HepG2 (cell line): ENCODE measurements around the gene TAS1R3. TPM values are rescaled to one million over a fixed set of nuclear protein-coding genes. Genes with fewer than 3 reads are reported as not detected.
A peak's percentile ranks its signal among the peaks of the same experiment; 100 is the strongest.

Experiments
- ATAC-seq: fragments of 200-7000 bp; cut with Tn5 transposase; 3 replicates; pipeline ENCODE4 v1.9.1; 2020; ENCODE audit warnings: mild to moderate bottlenecking, moderate library complexity
- Bru-seq: library from RNA; stranded (reverse); fragments of 400-500 nt; gene quantifications from one replicate; lab custom pipeline; 2021; lab: Mats Ljungman, UMichigan
- BruChase-seq, 2 experiments: library from RNA; stranded (reverse); fragments of 400-500 nt; gene quantifications; one replicate each; lab custom pipeline; 2021; lab: Mats Ljungman, UMichigan
- BruUV-seq: library from RNA; stranded (reverse); fragments of 400-500 nt; replicated peaks from 2 replicates; lab custom pipeline; 2021; lab: Mats Ljungman, UMichigan
- CTCF ChIA-PET: fragments of 300-600 bp; formaldehyde crosslinking; extraction: SDS; loops from one replicate; lab custom pipeline; 2021; ENCODE audit warnings: low total read pairs, inconsistent platforms, low intra/inter-chr PET ratio; lab: Yijun Ruan, JAX
- POLR2A ChIA-PET: fragments of 350-600 bp; sonication (Branson Sonifier 250); formaldehyde crosslinking; loops from one replicate; lab custom pipeline; 2020; ENCODE audit warnings: antibody characterized with exemption, inconsistent platforms; lab: Yijun Ruan, JAX
- DNase-seq: peaks from one replicate; pipeline ENCODE4 v3.0.0-alpha.2; 2015; ENCODE audit warnings: low spot score
- FAIRE-seq: peaks from 3 replicates; lab custom pipeline; 2011; peaks lifted over from hg19 to GRCh38; lab: Jason Lieb, UNC
- H2AFZ ChIP-seq: one replicate; pipeline ENCODE4 v1.6.1; 2011; ENCODE audit warnings: low read length, inconsistent platforms
- H3K27ac ChIP-seq: fragments of 300-600 bp; 3 replicates; pipeline ENCODE4 v1.8.0; 2011; ENCODE audit warnings: mixed run types, mild to moderate bottlenecking, mixed read lengths, low read length, inconsistent platforms; ENCODE audit not compliant: insufficient read depth; ENCODE audit errors: extremely low read length
- H3K27me3 ChIP-seq, 2 experiments: fragments of 200-600 bp in 1 of 2; 2 replicates in 1 of 2; 3 replicates in 1 of 2; pipeline versions ENCODE4 v1.6.0 to v1.8.0; 2011; ENCODE audit warnings: low read length in 2 of 2, mild to moderate bottlenecking in 2 of 2, moderate library complexity in 2 of 2, inconsistent platforms in 1 of 2; ENCODE audit not compliant: insufficient read depth in 2 of 2, control insufficient read depth in 1 of 2
- H3K36me3 ChIP-seq, 2 experiments: fragments of 200-600 bp in 1 of 2; replicated peaks in 1 of 2; 2 replicates in 1 of 2; 3 replicates in 1 of 2; pipeline versions ENCODE4 v1.5.1 to v1.8.0; 2011; ENCODE audit warnings: low read length in 2 of 2, inconsistent platforms in 1 of 2; ENCODE audit not compliant: insufficient read depth in 2 of 2, control insufficient read depth in 1 of 2
- H3K4me1 ChIP-seq: 2 replicates; pipeline ENCODE4 v1.5.1; 2012; ENCODE audit warnings: low read length, inconsistent platforms; ENCODE audit not compliant: insufficient read depth
- H3K4me2 ChIP-seq: 2 replicates; pipeline ENCODE4 v1.6.0; 2011; ENCODE audit warnings: low read depth, low read length, inconsistent platforms
- H3K4me3 ChIP-seq, 3 experiments: fragments of 200-600 bp in 1 of 3; sonication (generic), shearing (Covaris generic) in 1 of 3; replicated peaks in 1 of 3; 2 replicates each; pipeline ENCODE4 v1.5.1; 2011 to 2016; ENCODE audit warnings: low read length in 3 of 3, inconsistent platforms in 2 of 3, low read depth in 2 of 3, mild to moderate bottlenecking in 2 of 3, control low read depth in 1 of 3, mixed read lengths in 1 of 3; ENCODE audit not compliant: insufficient read depth in 1 of 3
- H3K79me2 ChIP-seq: one replicate; pipeline ENCODE4 v1.6.1; 2011; ENCODE audit warnings: low read length, inconsistent platforms; ENCODE audit not compliant: insufficient read depth
- H3K9ac ChIP-seq: 2 replicates; pipeline ENCODE4 v1.6.0; 2011; ENCODE audit warnings: mild to moderate bottlenecking, low read depth, low read length, inconsistent platforms; ENCODE audit not compliant: insufficient read depth
- H3K9me3 ChIP-seq: 2 replicates; pipeline ENCODE4 v1.5.1; 2012; ENCODE audit warnings: mild to moderate bottlenecking, low read length
- H4K20me1 ChIP-seq: 2 replicates; pipeline ENCODE4 v1.6.0; 2011; ENCODE audit warnings: inconsistent platforms, mild to moderate bottlenecking, low read length, moderate library complexity; ENCODE audit not compliant: insufficient read depth
- CAMTA2 ChIP-seq: sonication (generic); formaldehyde crosslinking; IDR thresholded peaks from 2 replicates; pipeline ENCODE4 v1.4.0; 2020; ENCODE audit warnings: mild to moderate bottlenecking, missing genetic modification reagents, borderline replicate concordance
- PRMT3 ChIP-seq: sonication (generic); formaldehyde crosslinking; IDR thresholded peaks from 2 replicates; pipeline ENCODE4 v1.8.1; 2022; ENCODE audit warnings: low read depth, mild to moderate bottlenecking, moderate library complexity, missing genetic modification reagents, borderline replicate concordance
- SNAPC2 ChIP-seq: sonication (generic); formaldehyde crosslinking; IDR thresholded peaks from 2 replicates; pipeline ENCODE4 v1.8.1; 2022; ENCODE audit warnings: mild to moderate bottlenecking, missing genetic modification reagents
- SP5 ChIP-seq: IDR thresholded peaks from 2 replicates; pipeline ENCODE4 v1.6.1; 2016; ENCODE audit warnings: low read depth, borderline replicate concordance
- SRSF1 ChIP-seq: fragments of 200-400 bp; formaldehyde crosslinking; optimal IDR thresholded peaks from 2 replicates; pipeline ENCODE3; 2017; ENCODE audit warnings: mild to moderate bottlenecking, low read depth, low read length, moderate library complexity
- ZFY ChIP-seq: sonication (generic); formaldehyde crosslinking; IDR thresholded peaks from 2 replicates; pipeline ENCODE4 v1.4.0; 2020; ENCODE audit warnings: missing genetic modification reagents
- ZNF580 ChIP-seq: IDR thresholded peaks from 2 replicates; pipeline ENCODE4 v1.6.1; 2016; ENCODE audit warnings: low read depth, borderline replicate concordance
- ZNF672 ChIP-seq: sonication (generic); formaldehyde crosslinking; IDR thresholded peaks from 2 replicates; pipeline ENCODE4 v1.8.1; 2022; ENCODE audit warnings: missing genetic modification reagents
- ZNF710 ChIP-seq: sonication (generic); formaldehyde crosslinking; IDR thresholded peaks from 2 replicates; pipeline ENCODE4 v1.5.0; 2020; ENCODE audit warnings: mild to moderate bottlenecking, missing genetic modification reagents, borderline replicate concordance
- WGBS: methylation state at CpG from one replicate; pipeline ENCODE4 v1.1.6; 2017; ENCODE audit warnings: low lambda C conversion rate; 5-methylcytosine and 5-hydroxymethylcytosine counted together
- in situ Hi-C: cut with HindIII; loops from 2 replicates; pipeline ENCODE4 v1.10.0; 2017; ENCODE audit warnings: low pct_unique_long_range_greater_than_20kb; ENCODE audit not compliant: extremely low pct_ligation_motif_present
- intact Hi-C: fragments of 100-400 bp; cut with micrococcal nuclease; formaldehyde crosslinking; loops from one replicate; pipeline ENCODE4 v1.10.0; 2022; ENCODE audit not compliant: unreplicated experiment
- long read RNA-seq, 2 experiments: library from RNA in 1 of 2; library from polyadenylated mRNA in 1 of 2; stranded (forward) in 1 of 2; unstranded in 1 of 2; transcript quantifications; one replicate each; pipeline ENCODE4 v2.0.0, GENCODE V29; 2019 to 2022
- polyA minus RNA-seq, 3 experiments: library from RNA; depleted of rRNA, polyadenylated mRNA; stranded (reverse); fragments of >200 nt; gene quantifications; 2 replicates each; pipeline ENCODE4 v1.2.3, GENCODE V29; 2011; ENCODE audit warnings: low replicate concordance in 1 of 3
- polyA plus RNA-seq, 8 experiments: library from polyadenylated mRNA; depleted of rRNA in 3 of 8; stranded (reverse) in 7 of 8; unstranded in 1 of 8; fragments of >200 nt; fragmentation: Illumina TruSeq in 4 of 8; extraction: Trizol in 4 of 8; gene quantifications; 2 replicates each; pipeline versions ENCODE4 v1.2.1 to v1.2.3, GENCODE V29; 2011 to 2016; ENCODE audit warnings: low read depth in 4 of 8, missing spikeins in 1 of 8, mixed read lengths in 1 of 8; ENCODE audit not compliant: insufficient read depth in 1 of 8
- total RNA-seq, 5 experiments: library from RNA; depleted of rRNA; stranded (reverse); fragments of >200 nt; fragmentation: Illumina TruSeq; extraction: Trizol; gene quantifications; 2 replicates each; pipeline ENCODE4 v1.2.3, GENCODE V29; 2016; ENCODE audit warnings: low read depth in 1 of 5
- TF ChIP-seq, protein P1 (sequence below): sonication (generic); formaldehyde crosslinking; IDR thresholded peaks from 2 replicates; pipeline ENCODE4 v1.5.0; 2020; ENCODE audit warnings: missing genetic modification reagents
- TF ChIP-seq, protein P2 (sequence below): sonication (generic); formaldehyde crosslinking; IDR thresholded peaks from 2 replicates; pipeline ENCODE4 v1.5.1; 2020; ENCODE audit warnings: mild to moderate bottlenecking, missing genetic modification reagents, moderate library complexity
- TF ChIP-seq, protein P3 (sequence below): IDR thresholded peaks from 2 replicates; pipeline ENCODE4 v1.6.1; 2012; ENCODE audit warnings: inconsistent platforms

The TAS1R3 gene
- total RNA-seq (2016; rRNA removed; fragmentation: Illumina TruSeq; extraction: Trizol) = 0.15 TPM in 1 of 2 replicates, not detected in the other
- not detected in 2 replicates for total RNA-seq (2016; cell fraction: cytosol; rRNA removed; fragmentation: Illumina TruSeq; extraction: Trizol; ENCODE audit: low read depth)
- total RNA-seq (2016; cell fraction: insoluble cytoplasmic fraction; rRNA removed; fragmentation: Illumina TruSeq; extraction: Trizol) = 0.13 TPM in 1 of 2 replicates, not detected in the other
- total RNA-seq (2016; cell fraction: membrane; rRNA removed; fragmentation: Illumina TruSeq; extraction: Trizol) = not detected in 2 replicates
- 0.12 and 0.25 TPM in 2 replicates for total RNA-seq (2016; cell fraction: nucleus; rRNA removed; fragmentation: Illumina TruSeq; extraction: Trizol)
- polyA plus RNA-seq (2011; rRNA removed) = 0.13 and 0.20 TPM in 2 replicates
- 0.13 and 0.21 TPM in 2 replicates for polyA plus RNA-seq (2011; cell fraction: cytosol; rRNA removed)
- polyA plus RNA-seq (2011; cell fraction: nucleus; rRNA removed) = 1.5 and 2.4 TPM in 2 replicates
- polyA plus RNA-seq (2012) = 0.17 TPM in 2 replicates
- polyA plus RNA-seq (2016; cell fraction: cytosol; fragmentation: Illumina TruSeq; extraction: Trizol; ENCODE audit: low read depth) = not detected in 2 replicates
- polyA plus RNA-seq (2016; cell fraction: insoluble cytoplasmic fraction; fragmentation: Illumina TruSeq; extraction: Trizol; ENCODE audit: low read depth) = not detected in 2 replicates
- 0.07 TPM in 1 of 2 replicates, not detected in the other for polyA plus RNA-seq (2016; cell fraction: membrane; fragmentation: Illumina TruSeq; extraction: Trizol; ENCODE audit: low read depth)
- 0.25 and 0.30 TPM in 2 replicates for polyA plus RNA-seq (2016; cell fraction: nucleus; fragmentation: Illumina TruSeq; extraction: Trizol; ENCODE audit: insufficient read depth, low read depth)
- polyA minus RNA-seq (2011; rRNA and poly(A)+ RNA removed; ENCODE audit: low replicate concordance) = 1.2 TPM in 2 replicates
- 0.20 and 0.26 TPM in 2 replicates for polyA minus RNA-seq (2011; cell fraction: cytosol; rRNA and poly(A)+ RNA removed)
- 0.64 and 0.75 TPM in 2 replicates for polyA minus RNA-seq (2011; cell fraction: nucleus; rRNA and poly(A)+ RNA removed)
- percentile 25 among the genes with signal in this experiment for Bru-seq, nascent RNA
- percentile 17 among the genes with signal in this experiment for BruChase-seq, experiment 1, labeled RNA remaining after a 6-hour chase
- not detected for BruChase-seq, experiment 2, labeled RNA remaining after a 2-hour chase
- long read RNA-seq, experiment 1 = 0 reads
- long read RNA-seq, experiment 2, partial matches to known transcripts = 0 of 1 reads
- long read RNA-seq, experiment 2, other reads (novel, unspliced or antisense) = 0 of 1 reads

DNA sequence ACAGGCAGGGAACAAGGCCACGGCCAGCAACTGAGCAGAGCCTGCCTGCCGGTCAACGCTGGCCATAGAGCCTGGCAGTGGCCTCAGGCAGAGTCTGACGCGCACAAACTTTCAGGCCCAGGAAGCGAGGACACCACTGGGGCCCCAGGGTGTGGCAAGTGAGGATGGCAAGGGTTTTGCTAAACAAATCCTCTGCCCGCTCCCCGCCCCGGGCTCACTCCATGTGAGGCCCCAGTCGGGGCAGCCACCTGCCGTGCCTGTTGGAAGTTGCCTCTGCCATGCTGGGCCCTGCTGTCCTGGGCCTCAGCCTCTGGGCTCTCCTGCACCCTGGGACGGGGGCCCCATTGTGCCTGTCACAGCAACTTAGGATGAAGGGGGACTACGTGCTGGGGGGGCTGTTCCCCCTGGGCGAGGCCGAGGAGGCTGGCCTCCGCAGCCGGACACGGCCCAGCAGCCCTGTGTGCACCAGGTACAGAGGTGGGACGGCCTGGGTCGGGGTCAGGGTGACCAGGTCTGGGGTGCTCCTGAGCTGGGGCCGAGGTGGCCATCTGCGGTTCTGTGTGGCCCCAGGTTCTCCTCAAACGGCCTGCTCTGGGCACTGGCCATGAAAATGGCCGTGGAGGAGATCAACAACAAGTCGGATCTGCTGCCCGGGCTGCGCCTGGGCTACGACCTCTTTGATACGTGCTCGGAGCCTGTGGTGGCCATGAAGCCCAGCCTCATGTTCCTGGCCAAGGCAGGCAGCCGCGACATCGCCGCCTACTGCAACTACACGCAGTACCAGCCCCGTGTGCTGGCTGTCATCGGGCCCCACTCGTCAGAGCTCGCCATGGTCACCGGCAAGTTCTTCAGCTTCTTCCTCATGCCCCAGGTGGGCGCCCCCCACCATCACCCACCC, at the start of gene TAS1R3:
TSS of gene TAS1R3 (plus strand) at position 213 of the 898 bp plus-strand sequence. CDS start at position 279, 66 bp downstream.
- ATAC-seq (peak; percentile 56), FAIRE-seq (no peak), DNase-seq (no peak)
- H3K9ac ChIP-seq = peak within 1 kb of the TSS; percentile 56
- no peaks in the 10 kb centered on the region for H3K9me3 ChIP-seq
- intact Hi-C loops (no loop called here), in situ Hi-C loops (no loop called here)
- BruUV-seq = no TSS peak
- 0 out of 5 replicates have a peak, but pooled peaks cover 0 to 4% of the 10 kb centered on the region in 2 experiments for H3K27me3 ChIP-seq
- H3K79me2 ChIP-seq = peaks cover 1% of the 10 kb centered on the region
- POLR2A ChIA-PET = interaction anchor here (1.0 to 1.8 kb wide), 4 partner anchors 13 to 100 kb away, joined by 3 to 7 read pairs (median 6); no protein-coding TSS in a partner anchor
- peaks cover 26% of the 10 kb centered on the region for H3K4me1 ChIP-seq
- H3K4me3 ChIP-seq = peak within 1 kb of the TSS; percentile 13 to 58 (median 47); a peak in 4 of 6 replicates
- CTCF ChIA-PET = no interaction called here
- peak within 1 kb of the TSS; percentile 87 for H3K4me2 ChIP-seq
- no peak within 1 kb of the TSS for H2AFZ ChIP-seq
- H4K20me1 ChIP-seq = peaks cover 7% of the 10 kb centered on the region; the same call in 1 of the 2 replicates
- H3K36me3 ChIP-seq = peaks cover 0 to 3% of the 10 kb centered on the region in 2 experiments; a peak in 1 of 5 replicates
- no peak within 1 kb of the TSS for H3K27ac ChIP-seq
- 7% methylated on average over 5 of the region's 41 CpGs for WGBS
- TF ChIP-seq, protein P1, sequence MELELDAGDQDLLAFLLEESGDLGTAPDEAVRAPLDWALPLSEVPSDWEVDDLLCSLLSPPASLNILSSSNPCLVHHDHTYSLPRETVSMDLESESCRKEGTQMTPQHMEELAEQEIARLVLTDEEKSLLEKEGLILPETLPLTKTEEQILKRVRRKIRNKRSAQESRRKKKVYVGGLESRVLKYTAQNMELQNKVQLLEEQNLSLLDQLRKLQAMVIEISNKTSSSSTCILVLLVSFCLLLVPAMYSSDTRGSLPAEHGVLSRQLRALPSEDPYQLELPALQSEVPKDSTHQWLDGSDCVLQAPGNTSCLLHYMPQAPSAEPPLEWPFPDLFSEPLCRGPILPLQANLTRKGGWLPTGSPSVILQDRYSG (CRISPR knock-in tag) = no peak
- TF ChIP-seq ZNF672 (CRISPR knock-in tag) = peak; percentile 41; the same call in 1 of the 2 replicates
- TF ChIP-seq PRMT3 = no peak
- TF ChIP-seq, protein P2, sequence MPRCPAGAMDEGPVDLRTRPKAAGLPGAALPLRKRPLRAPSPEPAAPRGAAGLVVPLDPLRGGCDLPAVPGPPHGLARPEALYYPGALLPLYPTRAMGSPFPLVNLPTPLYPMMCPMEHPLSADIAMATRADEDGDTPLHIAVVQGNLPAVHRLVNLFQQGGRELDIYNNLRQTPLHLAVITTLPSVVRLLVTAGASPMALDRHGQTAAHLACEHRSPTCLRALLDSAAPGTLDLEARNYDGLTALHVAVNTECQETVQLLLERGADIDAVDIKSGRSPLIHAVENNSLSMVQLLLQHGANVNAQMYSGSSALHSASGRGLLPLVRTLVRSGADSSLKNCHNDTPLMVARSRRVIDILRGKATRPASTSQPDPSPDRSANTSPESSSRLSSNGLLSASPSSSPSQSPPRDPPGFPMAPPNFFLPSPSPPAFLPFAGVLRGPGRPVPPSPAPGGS (CRISPR knock-in tag) = no peak
- peak; percentile 55 for TF ChIP-seq ZFY
- no peak for TF ChIP-seq ZNF580 (CRISPR knock-in tag)
- TF ChIP-seq SRSF1 = peak; percentile 60
- TF ChIP-seq SNAPC2 = no peak
- TF ChIP-seq CAMTA2 = 0 out of 2 replicates have a peak, but pooled peaks have one; percentile 82
- TF ChIP-seq, protein P3, sequence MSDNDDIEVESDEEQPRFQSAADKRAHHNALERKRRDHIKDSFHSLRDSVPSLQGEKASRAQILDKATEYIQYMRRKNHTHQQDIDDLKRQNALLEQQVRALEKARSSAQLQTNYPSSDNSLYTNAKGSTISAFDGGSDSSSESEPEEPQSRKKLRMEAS = no peak
- TF ChIP-seq SP5 (CRISPR knock-in tag) = no peak
- peak; percentile 42; the same call in 1 of the 2 replicates for TF ChIP-seq ZNF710 (CRISPR knock-in tag)
